Activated CD8-positive, alpha-beta memory T cell treated with anti-CD3 and anti-CD28 coated beads, Interleukin-2, amount 50 U/mL, for 4 hours (primary cell): ENCODE results near the gene FBP2.
"Not testable (repeated sequence)": the region's sequence is repeated elsewhere in the genome, so short reads cannot be mapped to it uniquely, and the experiment has no call there.

Experiments
- DNase-seq: peaks from one replicate; pipeline ENCODE4 v3.0.0-alpha.2; 2020

Gene FBP2

GRCh38 chr9:94603259-94604160 lies 9.9 kb upstream of the FBP2 start:
- peak; percentile 63 for DNase-seq

GRCh38 chr9:94602666-94603065 lies 9.0 kb upstream of the FBP2 start:
- no peak for DNase-seq

- no peak for DNase-seq
Observed at GRCh38 chr9:94600715-94601114, 7.1 kb upstream of the FBP2 start.

GRCh38 chr9:94600258-94600657 lies 6.6 kb upstream of the FBP2 start:
- no peak for DNase-seq

DNA sequence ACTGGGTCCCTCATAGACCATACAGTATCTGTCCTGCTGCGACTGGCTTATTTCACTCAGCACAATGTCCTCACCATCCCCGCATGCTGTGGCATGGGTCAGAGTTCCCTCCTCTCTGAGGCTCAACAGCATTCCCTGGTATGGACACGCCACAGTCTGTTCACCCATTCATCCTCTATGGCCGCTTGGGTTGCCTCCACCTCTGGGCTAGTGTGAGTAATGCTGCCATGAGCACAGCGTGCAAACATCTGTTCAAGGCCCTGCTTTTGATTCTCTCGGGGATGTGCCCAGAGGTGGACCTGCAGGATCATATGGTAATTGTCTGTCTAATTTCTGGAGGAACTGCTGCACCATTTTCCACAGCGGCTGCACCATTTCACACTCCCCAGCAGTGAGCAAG lies 5.5 kb upstream of the FBP2 start:
- no peak for DNase-seq

- DNase-seq: not testable (repeated sequence)
Observed at GRCh38 chr9:94592683-94593082, 941 bp downstream of the FBP2 start.

GRCh38 chr9:94591876-94592275 lies 1.7 kb downstream of the FBP2 start:
- DNase-seq: no peak

- DNase-seq: not testable (repeated sequence)
Observed at GRCh38 chr9:94591046-94591545, 2.5 kb downstream of the FBP2 start.

DNA sequence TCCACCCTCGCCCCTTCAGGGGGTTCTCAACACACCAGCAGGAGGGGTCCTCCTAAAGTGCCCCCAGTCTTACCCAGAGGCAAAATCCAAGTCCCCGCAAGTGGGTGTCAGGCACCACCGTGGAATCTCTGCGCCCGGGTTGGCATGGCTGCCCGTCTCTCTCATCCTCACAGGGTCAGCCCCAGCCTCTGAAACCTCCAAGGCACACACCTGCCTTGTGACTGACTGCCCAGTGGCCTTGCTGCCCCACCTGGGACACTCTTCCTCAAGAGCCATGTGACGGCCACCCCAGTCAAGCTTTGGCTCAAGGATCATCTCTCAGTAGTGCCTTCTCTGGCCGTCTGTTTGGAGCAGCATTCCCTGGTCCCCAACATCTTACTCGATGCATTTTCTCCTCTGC lies 4.9 kb downstream of the FBP2 start:
- no peak for DNase-seq

- no peak for DNase-seq
Observed at GRCh38 chr9:94586814-94587213, 6.8 kb downstream of the FBP2 start.

GRCh38 chr9:94586316-94586715 lies 7.3 kb downstream of the FBP2 start:
- no peak for DNase-seq

GRCh38 chr9:94584555-94584954 lies 9.1 kb downstream of the FBP2 start:
- no peak for DNase-seq

- DNase-seq: no peak
Observed at GRCh38 chr9:94581728-94582127, 11.9 kb downstream of the FBP2 start.

- no peak for DNase-seq
Observed at GRCh38 chr9:94577571-94577970, 16.1 kb downstream of the FBP2 start.

DNA sequence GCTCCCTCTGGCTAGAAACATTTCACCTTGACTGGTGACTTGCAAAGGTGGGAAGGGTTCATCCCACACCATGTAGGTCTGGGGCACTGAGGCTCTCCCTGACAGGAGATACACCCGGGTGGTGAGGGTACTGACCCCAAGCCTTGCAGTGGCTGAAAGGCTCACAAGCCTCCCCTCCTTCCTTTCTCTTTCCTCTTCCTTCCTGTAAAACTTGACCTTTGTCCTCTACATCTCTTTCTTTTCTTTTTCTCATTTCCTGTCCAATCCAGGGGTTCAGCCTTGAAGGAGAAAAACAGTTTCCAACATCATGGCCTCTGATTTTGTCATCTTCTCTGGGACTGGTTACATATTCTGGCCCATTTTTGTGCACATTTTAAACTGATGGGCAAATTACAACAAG lies 16.6 kb downstream of the FBP2 start:
- DNase-seq: no peak

- no peak for DNase-seq
Observed at GRCh38 chr9:94576131-94576530, 17.5 kb downstream of the FBP2 start.

DNA sequence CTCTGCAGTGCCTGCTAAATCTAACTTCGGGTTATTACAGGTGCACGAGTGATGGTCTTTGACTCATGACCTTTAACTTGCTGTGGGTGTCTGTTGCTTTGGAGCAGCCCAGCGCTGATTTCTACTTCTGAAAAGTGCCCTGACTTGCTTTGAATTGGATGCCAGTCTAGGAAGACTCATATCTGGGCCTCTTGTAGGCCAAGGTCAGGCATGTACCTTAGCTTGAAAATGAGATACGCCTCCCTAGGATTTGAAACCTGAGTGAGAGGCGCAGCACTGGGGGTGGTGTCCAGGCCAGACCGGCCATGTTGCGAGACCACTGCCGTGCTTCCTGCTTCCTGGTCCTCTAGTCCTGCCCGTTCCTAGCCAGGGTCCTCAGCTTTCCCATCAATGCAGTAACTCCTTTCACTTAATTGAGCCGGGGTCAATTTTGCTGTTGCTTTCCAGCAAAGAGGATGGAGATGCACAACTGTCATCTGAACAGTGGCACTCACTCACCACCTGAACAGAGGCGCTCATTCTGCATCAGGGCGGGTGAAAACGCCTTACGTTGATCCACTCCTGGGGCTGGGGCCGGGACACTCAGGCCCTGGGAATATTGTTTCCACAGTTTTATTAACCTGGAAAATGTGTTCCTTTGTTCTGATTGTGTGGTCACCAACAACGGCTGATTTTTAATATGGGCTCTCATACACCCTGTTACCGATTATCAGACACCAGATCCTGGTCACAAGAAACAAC lies 24.5 kb downstream of the FBP2 start:
- no peak for DNase-seq

DNA sequence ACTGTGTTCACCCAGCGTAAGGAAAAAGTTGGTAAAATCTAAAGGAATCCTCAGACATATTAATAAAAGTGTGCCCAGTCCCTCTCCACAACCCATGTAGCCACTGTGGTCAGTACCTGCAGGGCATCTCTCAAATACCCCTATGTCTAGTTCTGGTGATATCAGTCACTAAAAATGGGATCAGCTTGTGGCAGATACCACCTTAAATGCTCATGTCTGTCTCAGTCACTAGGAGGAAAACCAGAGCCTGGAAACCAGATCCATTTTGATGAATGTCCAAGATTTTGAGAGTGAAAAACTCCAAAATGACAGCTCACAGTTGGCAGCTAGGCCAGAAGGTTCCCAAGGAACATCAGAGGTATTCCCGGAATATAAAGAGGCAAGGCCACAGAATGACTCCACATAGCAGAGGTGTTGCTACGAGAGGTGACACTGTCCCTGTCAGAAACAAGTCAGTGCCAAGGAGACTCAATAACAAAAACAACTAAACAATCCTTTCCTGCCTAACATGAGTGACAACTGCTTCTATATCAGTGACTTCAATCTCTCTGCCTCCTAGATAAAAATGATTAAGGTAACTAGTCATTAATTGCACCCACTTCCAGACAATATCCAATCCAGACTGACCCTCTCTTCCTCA lies 25.3 kb downstream of the FBP2 start:
- no peak for DNase-seq

DNA sequence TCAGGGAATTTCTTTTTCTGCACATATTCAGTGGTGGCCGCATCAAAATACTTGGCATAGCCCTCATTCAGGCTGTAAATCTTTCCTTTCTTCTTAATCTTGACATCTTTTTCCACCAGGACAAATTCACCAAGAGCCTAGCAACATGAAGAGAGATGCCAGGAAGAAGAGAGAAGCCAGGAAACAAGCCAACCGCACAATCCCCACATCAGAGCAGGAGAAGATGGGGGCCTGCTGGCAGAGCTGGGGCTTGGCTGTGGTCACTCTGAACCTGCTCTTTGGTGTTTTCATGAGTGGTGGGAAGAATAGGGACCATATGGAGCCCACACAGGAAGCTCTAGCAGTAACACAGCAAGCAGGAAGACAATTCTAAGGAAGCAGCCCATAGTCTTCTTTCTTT lies 26.4 kb downstream of the FBP2 start:
- no peak for DNase-seq

DNA sequence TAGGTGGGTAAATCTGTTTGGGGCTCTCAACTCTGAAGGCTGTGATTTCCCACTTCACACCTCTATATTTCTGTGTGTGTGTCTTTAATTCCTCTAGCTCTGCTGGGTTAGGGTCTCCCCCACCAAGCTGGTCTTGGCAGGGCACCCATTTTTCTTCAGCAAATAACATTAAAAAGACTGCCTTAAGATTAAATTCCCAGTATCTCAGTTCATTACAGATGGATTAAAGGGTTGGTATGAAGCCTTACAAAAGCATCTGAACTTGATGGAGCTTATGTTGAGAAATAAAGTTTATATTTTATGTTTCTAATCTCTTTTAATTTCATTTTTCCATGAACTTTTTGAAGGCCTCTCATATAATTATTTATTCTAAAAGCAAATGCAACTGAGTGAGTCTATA lies 27.1 kb downstream of the FBP2 start:
- no peak for DNase-seq

DNA sequence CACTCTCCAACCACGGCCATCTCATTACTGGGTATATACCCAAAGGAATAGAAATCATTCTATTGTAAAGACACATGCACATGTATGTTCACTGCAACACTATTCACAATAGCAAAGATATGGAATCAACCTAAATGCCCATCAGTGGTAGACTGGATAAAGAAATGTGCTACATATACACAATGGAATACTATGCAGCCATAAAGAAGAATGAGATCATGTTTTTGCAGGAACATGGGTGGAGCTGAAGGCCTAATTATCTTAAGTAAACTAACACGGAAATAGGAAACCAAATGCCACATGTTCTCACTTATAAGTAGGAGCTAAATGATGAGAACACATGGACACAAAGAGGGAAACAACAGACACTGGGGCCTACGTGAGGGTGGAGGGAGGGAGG lies 29.3 kb downstream of the FBP2 start:
- DNase-seq: not testable (repeated sequence)

DNA sequence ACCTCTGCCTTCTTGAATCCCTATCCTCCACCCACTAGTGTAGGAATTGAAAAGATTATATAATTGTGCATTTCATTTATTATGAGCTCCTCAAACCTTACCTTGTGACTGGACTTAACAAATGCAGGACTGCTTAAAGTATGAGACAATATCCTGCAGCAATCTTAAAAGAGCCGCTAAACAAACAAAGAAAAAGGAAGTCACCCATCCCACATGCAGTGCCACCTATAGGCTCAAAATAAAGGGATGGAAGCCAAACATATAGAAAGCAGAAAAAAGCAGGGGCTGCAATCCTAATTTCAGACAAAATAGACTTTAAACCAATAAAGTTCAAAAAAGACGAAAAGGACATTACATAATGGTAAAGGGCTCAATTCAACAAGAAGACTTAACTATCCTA lies 30.1 kb downstream of the FBP2 start:
- no peak for DNase-seq

GRCh38 chr9:94560237-94560636 lies 33.4 kb downstream of the FBP2 start:
- DNase-seq: no peak

GRCh38 chr9:94557376-94557775 lies 36.2 kb downstream of the FBP2 start:
- DNase-seq: no peak
